ENCODE results near the gene ARMC5.

ARMC5 gene

DNA sequence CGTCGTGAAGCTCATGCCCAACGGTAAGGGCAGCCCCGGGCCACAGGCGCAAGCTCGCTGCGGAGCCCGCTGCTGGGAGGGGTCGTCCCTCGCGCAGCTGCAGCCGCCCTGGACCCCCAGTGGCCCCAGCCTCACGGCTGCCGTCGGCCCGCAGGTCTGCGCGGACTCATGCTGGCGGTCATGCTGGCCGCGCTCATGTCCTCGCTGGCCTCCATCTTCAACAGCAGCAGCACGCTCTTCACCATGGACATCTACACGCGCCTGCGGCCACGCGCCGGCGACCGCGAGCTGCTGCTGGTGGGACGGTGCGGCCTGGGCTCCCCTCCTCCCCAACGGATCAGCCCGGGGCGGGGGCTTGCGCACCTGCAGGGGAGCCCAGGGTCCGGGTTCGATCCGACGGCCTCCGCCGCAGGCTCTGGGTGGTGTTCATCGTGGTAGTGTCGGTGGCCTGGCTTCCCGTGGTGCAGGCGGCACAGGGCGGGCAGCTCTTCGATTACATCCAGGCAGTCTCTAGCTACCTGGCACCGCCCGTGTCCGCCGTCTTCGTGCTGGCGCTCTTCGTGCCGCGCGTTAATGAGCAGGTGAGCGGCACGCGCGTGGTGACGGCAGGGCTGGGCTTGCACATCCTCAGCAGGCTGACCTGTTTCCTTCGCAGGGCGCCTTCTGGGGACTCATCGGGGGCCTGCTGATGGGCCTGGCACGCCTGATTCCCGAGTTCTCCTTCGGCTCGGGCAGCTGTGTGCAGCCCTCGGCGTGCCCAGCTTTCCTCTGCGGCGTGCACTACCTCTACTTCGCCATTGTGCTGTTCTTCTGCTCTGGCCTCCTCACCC, 29.4 kb downstream of the ARMC5 start (continued):
- TF ChIP-seq ZFP3 (CRISPR knock-in tag; IDR thresholded peaks at IDR 0.05) (no peak), CSDC2 (CRISPR knock-in tag; IDR thresholded peaks at IDR 0.05) (no peak), TOX (CRISPR knock-in tag; IDR thresholded peaks at IDR 0.05; ENCODE audit: borderline replicate concordance) (no peak), RARB (CRISPR knock-in tag; IDR thresholded peaks at IDR 0.05) (no peak), TCF4 (CRISPR knock-in tag; IDR thresholded peaks at IDR 0.05; ENCODE audit: borderline replicate concordance) (no peak), OSR1 (CRISPR knock-in tag; IDR thresholded peaks at IDR 0.05) (no peak), ZFP30 (CRISPR knock-in tag; IDR thresholded peaks at IDR 0.05) (no peak), ISL1 (CRISPR knock-in tag; IDR thresholded peaks at IDR 0.05) (no peak)
- TF ChIP-seq, protein P1, sequence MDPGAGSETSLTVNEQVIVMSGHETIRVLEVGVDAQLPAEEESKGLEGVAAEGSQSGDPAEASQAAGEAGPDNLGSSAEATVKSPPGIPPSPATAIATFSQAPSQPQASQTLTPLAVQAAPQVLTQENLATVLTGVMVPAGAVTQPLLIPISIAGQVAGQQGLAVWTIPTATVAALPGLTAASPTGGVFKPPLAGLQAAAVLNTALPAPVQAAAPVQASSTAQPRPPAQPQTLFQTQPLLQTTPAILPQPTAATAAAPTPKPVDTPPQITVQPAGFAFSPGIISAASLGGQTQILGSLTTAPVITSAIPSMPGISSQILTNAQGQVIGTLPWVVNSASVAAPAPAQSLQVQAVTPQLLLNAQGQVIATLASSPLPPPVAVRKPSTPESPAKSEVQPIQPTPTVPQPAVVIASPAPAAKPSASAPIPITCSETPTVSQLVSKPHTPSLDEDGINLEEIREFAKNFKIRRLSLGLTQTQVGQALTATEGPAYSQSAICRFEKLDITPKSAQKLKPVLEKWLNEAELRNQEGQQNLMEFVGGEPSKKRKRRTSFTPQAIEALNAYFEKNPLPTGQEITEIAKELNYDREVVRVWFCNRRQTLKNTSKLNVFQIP (CRISPR knock-in tag; IDR thresholded peaks at IDR 0.05; ENCODE audit: borderline replicate concordance, low read depth): no peak
- TF ChIP-seq, protein P2, sequence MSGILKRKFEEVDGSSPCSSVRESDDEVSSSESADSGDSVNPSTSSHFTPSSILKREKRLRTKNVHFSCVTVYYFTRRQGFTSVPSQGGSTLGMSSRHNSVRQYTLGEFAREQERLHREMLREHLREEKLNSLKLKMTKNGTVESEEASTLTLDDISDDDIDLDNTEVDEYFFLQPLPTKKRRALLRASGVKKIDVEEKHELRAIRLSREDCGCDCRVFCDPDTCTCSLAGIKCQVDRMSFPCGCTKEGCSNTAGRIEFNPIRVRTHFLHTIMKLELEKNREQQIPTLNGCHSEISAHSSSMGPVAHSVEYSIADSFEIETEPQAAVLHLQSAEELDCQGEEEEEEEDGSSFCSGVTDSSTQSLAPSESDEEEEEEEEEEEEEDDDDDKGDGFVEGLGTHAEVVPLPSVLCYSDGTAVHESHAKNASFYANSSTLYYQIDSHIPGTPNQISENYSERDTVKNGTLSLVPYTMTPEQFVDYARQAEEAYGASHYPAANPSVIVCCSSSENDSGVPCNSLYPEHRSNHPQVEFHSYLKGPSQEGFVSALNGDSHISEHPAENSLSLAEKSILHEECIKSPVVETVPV (CRISPR knock-in tag; IDR thresholded peaks at IDR 0.05): no peak

DNA sequence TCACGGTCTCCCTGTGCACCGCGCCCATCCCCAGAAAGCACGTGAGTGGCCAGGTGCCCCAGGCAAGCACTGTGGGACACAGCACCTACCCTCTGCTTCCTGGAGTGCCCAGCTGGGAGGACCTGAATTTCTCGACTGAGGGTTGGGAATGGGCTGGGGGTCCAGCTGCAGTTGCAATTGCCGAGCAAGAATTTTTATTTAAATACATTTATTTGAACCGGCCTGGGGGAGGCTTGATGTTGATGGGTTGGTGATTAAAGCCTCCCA, 29.9 kb downstream of the ARMC5 start:
- TF ChIP-seq GLIS3 (CRISPR knock-in tag; IDR thresholded peaks at IDR 0.05): no peak
- TF ChIP-seq SNAI2 (CRISPR knock-in tag; IDR thresholded peaks at IDR 0.05): no peak
- no peak for TF ChIP-seq ZNF8 (CRISPR knock-in tag; IDR thresholded peaks at IDR 0.05)
- no peak for TF ChIP-seq OSR1 (CRISPR knock-in tag; IDR thresholded peaks at IDR 0.05)
- TF ChIP-seq TOX (CRISPR knock-in tag; IDR thresholded peaks at IDR 0.05; ENCODE audit: borderline replicate concordance): no peak
- no peak for TF ChIP-seq ARNTL (CRISPR knock-in tag; IDR thresholded peaks at IDR 0.05; ENCODE audit: borderline replicate concordance, low read depth)

DNA sequence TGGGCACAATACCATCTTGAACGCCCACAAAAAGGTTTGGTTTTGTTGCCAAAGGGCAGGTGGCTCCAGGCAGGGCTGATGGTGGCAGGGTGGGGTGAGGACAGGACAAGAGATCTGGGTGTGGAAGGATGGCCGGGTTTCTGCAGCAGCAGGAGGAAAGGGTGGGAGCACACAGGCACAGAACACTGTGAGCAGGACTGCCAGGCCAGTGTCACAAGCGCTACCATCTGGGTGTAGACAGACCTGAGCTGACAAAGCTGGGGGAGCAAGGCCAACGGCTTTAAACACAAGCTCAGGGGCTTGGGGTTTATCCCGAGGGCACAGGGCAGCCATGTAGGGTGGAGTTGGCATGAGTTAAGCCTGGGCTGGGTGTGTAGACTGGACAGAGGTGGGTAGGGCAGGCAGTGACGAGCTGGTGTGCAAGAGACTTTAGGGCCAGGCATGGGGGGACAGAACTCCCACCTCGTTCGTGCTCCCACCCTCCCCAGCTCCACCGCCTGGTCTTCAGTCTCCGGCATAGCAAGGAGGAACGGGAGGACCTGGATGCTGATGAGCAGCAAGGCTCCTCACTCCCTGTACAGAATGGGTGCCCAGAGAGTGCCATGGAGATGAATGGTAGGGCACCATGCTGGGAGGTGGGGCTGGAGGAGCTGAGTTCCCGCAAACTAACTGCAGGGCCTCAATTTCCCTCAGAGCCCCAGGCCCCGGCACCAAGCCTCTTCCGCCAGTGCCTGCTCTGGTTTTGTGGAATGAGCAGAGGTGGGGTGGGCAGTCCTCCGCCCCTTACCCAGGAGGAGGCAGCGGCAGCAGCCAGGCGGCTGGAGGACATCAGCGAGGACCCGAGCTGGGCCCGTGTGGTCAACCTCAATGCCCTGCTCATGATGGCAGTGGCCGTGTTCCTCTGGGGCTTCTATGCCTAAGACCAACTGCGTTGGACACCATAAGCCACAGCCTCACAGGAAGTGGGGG, 30.6 kb downstream of the ARMC5 start:
- TF ChIP-seq TOX (CRISPR knock-in tag; IDR thresholded peaks at IDR 0.05; ENCODE audit: borderline replicate concordance) (no peak), RARB (CRISPR knock-in tag; IDR thresholded peaks at IDR 0.05) (no peak), SNAI2 (CRISPR knock-in tag; IDR thresholded peaks at IDR 0.05) (no peak), PPARA (CRISPR knock-in tag; IDR thresholded peaks at IDR 0.05; ENCODE audit: borderline replicate concordance) (no peak), ESRRG (CRISPR knock-in tag; IDR thresholded peaks at IDR 0.05) (no peak), GLIS3 (CRISPR knock-in tag; IDR thresholded peaks at IDR 0.05) (no peak), OSR1 (CRISPR knock-in tag; IDR thresholded peaks at IDR 0.05) (no peak), ZNF70 (CRISPR knock-in tag; IDR thresholded peaks at IDR 0.05) (no peak), ZNF565 (CRISPR knock-in tag; conservative IDR thresholded peaks at IDR 0.05; ENCODE audit: low read depth) (no peak), CSDC2 (CRISPR knock-in tag; IDR thresholded peaks at IDR 0.05) (no peak), TCF4 (CRISPR knock-in tag; IDR thresholded peaks at IDR 0.05; ENCODE audit: borderline replicate concordance) (no peak), BACH2 (CRISPR knock-in tag; IDR thresholded peaks at IDR 0.05; ENCODE audit: borderline replicate concordance) (no peak)
- TF ChIP-seq, protein P3, sequence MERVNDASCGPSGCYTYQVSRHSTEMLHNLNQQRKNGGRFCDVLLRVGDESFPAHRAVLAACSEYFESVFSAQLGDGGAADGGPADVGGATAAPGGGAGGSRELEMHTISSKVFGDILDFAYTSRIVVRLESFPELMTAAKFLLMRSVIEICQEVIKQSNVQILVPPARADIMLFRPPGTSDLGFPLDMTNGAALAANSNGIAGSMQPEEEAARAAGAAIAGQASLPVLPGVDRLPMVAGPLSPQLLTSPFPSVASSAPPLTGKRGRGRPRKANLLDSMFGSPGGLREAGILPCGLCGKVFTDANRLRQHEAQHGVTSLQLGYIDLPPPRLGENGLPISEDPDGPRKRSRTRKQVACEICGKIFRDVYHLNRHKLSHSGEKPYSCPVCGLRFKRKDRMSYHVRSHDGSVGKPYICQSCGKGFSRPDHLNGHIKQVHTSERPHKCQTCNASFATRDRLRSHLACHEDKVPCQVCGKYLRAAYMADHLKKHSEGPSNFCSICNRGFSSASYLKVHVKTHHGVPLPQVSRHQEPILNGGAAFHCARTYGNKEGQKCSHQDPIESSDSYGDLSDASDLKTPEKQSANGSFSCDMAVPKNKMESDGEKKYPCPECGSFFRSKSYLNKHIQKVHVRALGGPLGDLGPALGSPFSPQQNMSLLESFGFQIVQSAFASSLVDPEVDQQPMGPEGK (CRISPR knock-in tag; IDR thresholded peaks at IDR 0.05; ENCODE audit: borderline replicate concordance): no peak
- TF ChIP-seq, protein P2 (CRISPR knock-in tag; IDR thresholded peaks at IDR 0.05): no peak
- no peak for ATAC-seq

More for the DNA sequence above, 29.9 kb downstream of the ARMC5 start:
- no peak for ATAC-seq
